SIG-M5 treated with dmso at 0.1 percent for 504 hours (cell line): Measurements from ENCODE around the gene LENG1.
"Not testable (repeated sequence)": the region's sequence is repeated elsewhere in the genome, so short reads cannot be mapped to it uniquely, and the experiment has no call there.

ENCODE experiments used
- DNase-seq: peaks from one replicate; lab custom pipeline; 2025; ENCODE audit not compliant: unreplicated experiment; lab: John Stamatoyannopoulos, UW

Gene LENG1

DNA sequence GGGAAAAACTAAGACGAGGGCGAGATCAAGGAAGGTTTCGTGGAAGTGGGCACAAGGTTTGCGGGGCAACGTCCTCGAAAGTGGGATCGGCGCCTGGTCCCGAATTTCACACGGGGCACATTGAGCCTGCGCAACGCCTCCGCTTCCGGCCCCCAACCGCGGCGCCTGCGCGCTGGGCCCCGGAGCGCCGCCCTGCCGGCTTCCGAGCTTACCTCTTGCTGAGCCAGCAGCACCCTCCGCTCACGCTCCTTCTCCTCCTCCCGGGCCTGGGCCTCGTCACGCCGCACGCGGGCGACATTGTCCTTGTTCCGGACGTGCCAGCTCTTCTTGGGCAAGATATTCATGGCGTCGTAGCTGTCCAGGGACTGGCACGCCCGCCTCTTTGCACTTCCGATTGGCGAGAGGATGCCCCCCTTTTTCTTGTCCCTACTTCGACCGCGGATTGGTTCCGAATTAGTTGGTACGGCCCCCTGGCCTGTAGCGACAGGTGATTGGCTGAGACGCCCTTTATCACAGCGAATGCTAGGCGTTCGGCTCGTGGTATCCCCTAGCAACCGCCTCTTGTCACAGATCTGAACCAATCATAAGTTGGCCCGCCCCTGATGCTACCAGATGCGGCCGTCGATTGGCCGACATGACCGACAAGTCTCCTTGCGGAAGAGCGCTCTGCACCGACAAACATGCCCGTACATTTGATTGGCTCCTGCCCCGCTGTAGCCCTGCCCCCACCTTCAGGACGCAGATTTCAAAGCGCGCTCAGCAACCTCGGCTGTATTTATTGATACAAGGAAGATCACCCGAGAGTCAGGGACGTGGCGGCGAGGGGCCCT lies at the start of gene LENG1:
TSS of gene LENG1 (minus strand) at position 370 of the 830 bp plus-strand sequence. CDS start at position 344, 26 bp downstream.
- DNase-seq = peak; percentile 100

DNA sequence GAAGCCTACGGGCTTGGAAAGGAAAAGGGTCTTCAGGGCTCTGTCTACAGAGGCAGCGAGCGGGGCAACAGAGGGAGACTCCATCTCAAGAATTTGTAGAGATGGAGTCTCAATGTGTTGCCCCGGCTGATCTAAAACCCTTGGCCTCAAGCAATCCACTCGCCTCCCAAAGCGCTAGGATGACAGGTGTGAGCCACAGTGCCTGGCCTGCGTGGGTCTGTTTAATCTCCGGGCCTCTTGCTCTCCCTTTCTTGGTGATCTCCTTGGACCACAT lies 49.2 kb upstream of the LENG1 start:
- DNase-seq = no peak

DNA sequence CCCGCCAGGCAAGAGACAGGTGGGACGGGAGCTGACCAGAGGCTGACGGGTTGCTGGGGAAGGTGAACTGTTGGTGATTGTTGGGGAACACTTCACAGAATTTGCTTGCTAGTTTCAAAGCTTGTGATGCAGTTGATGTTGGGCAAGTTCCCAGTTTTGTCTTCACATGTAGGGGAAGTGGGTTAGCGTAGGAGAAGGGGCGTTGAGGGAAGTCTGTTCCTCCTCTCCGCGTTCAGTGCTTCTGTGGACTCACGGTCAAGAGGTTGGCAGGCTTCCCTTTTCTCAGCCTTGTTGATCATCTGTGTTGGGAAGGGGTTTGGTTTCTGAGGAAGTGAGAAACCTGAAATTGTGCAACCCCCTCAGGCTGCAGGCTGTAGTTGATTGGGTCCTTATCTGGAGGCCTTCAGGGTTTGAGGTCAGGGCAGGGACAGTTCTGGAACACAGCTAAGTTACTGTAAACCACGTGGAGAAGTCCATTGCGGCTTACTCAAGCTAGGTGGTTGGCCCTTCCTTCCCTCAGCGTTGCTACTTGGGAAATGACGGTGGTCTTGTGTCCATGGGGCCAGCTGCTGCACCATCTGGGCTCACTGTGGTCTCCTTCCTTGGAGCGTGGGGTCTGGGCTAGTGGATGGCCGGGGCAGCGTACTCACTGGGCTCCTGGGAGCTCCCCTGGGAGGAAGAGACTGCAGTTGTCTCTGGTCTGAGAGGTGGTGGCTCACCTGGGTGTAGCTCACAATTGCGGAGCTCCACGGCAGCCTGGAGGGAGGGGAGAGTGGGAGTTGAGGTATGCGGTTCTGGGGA lies 48.7 kb upstream of the LENG1 start:
- DNase-seq = peak; percentile 99

DNA sequence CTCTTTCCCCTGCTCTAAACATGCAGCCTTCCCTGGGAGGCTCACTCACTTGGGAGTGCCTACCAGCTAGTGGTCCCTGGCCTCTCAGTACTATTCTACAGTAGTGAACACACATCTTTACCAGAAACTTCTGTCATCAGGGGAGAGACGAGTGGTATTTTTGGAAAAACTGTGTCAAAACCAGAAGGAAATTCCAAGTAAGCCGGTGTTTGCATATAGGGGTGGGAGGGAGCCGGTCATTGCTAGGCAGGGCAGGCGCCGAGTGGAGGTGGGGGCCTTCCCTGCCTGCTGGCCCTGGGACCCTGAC lies 48.1 kb upstream of the LENG1 start:
- DNase-seq = peak; percentile 63

DNA sequence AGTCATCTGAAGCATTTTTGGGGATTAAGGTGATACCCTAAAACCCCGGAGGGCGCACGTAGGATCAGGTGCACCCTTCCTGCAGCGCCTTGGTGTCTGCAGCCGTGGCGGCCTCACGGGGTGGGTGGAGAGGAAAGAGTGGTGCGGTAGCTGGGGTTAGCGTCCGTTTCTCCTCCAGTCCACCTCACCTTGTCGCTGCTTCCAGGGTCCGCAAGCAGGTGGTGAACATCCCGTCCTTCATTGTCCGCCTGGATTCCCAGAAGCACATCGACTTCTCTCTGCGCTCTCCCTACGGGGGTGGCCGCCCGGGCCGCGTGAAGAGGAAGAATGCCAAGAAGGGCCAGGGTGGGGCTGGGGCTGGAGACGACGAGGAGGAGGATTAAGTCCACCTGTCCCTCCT lies 47.7 kb upstream of the LENG1 start:
- DNase-seq = not testable (repeated sequence)

DNA sequence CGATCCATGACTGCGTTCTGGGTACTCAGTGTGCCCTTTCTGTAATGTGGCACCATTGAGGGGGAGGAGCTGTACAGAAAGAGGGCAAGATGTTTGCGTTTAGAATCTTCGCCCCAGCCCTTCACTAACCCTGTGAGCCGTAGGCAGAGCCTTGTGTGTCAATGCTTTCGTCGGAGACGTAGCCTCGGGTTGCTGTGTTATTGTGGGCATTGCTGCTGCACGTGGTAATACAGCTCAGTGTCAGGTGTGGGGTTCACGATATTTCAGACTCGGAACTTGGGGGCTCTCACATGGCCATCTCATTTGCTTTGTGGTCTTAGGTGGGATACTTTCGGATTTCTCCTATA lies 47.3 kb upstream of the LENG1 start:
- no peak for DNase-seq

DNA sequence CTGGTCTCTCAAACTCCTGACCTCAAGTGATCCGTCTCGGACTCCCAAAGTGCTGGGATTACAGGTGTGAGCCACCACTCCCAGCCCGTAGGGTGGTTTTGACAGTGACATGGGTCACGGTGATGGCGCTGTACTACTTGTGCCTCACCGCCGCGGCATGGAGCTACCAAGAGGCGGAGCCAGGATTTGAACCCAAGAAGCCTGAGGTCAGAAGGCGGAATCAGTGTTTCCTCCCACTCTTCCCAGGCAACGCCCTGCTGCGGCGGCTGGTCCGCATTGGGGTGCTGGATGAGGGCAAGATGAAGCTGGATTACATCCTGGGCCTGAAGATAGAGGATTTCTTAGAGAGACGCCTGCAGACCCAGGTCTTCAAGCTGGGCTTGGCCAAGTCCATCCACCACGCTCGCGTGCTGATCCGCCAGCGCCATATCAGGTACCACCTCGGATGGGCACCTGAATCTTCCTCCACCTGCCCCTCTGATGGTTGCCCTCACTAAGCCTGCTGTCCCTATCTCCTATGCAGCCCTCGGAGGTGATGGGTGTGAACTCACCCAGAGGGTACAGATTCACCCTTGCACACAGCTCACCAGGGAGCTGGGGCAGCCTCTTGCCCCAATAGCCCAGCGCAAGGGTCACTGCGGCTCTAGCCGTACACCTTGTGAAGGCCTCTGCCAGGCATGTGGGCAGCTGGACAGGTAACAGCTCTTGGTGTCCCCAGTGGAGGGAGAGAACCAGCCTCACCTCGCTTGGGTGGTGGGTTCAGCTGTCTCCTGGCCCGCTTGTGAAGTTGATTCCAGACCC lies 46.7 kb upstream of the LENG1 start:
- DNase-seq = no peak

DNA sequence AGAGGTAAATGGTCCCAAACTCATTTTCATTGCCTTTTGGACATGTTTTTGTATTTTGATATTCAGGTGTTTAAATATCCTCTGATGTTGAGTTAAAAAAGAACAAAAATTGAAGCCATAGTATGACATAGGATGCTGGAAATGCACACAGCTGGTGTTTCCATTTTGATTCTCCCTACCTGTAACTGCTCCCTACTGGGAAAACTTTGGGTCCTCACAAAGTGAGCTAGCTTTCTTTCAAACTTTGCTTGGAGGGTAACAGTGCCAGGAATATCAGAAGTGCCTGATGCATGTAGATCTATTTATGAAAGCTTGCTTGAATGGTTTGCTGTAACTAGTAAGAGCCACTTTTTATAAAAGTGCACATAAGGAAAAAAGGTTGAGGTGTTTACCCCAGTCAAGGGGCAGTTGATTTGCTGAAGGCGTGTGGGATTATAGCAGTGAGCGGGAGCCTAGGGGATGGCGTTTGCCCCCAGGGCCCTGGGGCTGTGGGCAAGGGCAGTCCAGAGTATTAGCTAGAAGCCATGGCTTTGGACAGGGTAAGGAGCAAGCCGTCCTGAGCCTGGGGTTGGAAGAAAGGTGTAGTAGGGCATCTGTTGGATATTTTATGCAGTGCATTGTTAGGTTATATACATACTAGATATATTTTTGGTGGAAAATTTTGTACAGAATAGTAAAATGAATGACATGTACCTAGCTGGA lies 45.4 kb upstream of the LENG1 start:
- no peak for DNase-seq

DNA sequence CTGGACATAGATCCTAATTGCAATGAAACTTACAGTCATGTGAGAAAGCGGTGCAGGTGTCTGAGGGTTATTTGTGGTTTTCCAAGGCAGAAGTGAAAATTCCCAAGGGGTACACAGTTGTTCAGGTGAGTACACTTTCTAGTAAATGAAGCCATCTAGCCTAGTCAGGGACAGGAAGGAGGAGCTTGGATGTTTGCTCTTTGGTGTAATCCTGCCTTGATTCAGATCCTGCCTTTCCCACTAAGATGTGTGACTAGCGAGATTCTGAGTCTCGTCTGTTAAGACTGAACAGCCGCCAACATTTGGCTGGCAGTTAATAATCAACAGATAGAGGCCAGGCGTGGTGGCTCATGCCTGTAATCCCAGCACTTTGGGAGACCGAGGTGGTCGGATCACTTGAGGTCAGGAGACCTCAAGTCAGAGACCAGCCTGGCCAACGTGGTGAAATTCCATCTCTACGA lies 43.7 kb upstream of the LENG1 start:
- no peak for DNase-seq

DNA sequence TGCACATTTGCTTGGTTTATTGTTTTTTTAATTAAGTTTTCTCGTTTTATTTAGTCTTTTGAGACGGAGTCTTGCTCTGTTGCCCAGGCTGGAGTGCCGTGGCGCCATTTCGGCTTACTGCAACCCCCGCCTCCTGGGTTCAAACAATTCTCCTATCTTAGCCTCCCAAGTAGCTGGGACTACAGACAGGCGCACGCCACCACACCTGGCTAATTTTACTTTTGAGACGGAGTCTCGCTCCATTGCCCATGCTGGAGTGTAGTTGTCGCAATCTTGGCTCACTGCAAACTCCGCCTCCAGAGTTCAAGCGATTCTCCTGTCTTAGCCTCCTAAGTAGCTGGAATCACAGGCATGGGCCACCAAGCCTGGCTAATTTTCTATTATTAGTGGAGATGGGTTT lies 42.5 kb upstream of the LENG1 start:
- no peak for DNase-seq

DNA sequence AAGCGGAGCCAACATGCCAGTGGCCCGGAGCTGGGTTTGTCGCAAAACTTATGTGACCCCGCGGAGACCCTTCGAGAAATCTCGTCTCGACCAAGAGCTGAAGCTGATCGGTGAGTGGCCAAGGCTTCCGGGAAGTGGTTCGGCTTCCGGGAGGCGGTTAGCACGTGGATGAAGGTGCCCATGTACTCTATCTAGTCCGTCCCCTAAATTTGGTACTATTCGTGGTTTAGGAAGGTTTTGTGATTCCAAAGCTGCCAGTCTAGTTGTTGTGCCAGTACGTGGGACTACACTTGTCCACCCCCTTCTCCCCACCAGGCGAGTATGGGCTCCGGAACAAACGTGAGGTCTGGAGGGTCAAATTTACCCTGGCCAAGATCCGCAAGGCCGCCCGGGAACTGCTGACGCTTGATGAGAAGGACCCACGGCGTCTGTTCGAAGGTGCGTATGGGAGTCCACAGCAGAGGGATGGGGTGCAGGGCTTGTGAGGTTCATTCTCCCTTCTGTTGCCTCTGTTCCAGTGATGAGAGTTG lies 41.7 kb upstream of the LENG1 start:
- no peak for DNase-seq

DNA sequence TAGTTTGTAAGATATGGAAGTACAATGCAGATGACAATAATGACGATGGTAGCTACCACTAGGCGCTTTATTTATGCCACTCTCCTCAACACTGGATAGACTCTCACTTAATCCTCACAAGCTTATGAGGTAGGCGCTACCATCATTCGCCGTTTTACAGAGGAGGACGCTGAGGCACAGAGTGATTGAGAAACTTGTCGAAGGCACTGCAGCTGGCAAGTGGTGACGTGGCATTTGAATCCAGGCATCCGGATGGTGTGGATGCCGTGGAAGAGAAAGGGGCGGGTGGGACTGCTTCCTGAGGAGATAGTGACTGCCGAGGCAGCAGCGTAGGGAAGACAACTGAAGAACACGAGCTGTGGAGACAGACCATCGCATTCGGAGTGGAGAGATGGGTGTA lies 39.9 kb upstream of the LENG1 start:
- no peak for DNase-seq

DNA sequence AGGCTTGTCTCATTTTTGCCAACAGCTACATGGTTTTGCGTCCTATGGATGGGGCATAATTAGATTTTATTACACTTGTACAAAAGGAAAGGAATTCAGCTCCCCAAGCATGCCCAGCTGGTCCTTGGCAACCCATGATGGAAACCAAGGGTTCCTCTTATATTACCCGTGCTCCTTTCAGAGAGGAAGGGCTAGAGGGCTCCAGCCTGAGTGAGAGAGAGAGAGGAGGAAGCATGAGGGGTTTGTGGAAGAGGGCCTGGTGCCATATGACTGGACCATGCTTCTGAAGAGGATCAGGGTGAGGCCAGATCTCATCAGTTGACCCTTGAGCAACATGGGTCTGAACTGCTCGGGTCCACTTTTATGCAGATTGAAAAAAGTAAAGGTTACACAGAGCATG lies 37.6 kb upstream of the LENG1 start:
- DNase-seq = no peak

DNA sequence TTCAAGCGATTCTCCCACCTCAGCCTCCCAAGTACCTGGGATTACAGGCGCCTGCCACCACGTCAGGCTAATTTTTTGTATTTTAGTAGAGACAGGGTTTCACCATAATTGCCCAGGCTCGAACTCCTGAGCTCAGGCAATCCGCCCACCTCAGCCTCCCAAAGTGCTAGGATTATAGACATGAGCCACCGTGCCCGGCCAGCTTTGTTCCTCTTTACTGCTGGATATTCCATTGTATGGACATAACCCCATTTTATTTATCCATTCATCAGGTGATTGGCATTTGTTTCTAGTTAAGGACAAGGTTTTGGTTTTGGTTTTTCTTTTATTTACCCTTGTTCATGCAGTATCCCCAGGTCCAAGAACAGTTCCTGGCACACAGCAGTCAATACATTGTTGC lies 37.0 kb upstream of the LENG1 start:
- no peak for DNase-seq

DNA sequence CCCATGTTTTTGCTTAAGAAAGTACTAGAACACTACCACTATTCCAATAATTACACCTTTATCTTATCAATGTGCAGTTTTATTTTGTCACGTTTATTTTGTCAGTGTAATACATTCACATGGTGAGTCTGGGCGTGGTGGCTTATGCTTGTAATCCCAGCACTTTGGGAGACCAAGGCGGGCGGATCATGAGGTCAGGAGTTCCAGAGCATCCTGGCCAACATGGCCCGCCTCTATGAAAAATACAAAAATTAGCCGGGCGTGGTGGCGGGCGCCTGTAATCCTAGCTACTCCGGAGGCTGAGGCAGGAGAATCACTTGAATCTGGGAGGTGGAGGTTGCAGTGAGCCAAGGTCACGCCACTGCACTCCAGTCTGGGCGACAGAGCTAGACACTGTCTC lies 34.9 kb upstream of the LENG1 start:
- DNase-seq = not testable (repeated sequence)

DNA sequence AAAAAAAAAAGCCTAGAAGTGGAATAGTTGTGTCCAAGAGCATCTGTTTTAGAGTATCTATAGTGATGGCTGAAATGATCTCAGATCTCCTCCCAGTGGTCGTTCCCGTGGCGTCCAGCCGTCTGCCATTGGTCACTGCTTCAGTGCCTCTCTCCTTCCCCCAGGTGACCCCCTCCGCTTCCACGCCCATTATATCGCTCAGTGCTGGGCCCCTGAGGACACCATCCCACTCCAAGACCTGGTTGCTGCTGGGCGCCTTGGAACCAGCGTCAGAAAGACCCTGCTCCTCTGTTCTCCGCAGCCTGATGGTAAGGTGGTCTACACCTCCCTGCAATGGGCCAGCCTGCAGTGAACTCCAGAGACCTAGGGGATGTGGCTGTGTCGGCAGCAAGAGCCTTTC lies 33.5 kb upstream of the LENG1 start:
- no peak for DNase-seq

DNA sequence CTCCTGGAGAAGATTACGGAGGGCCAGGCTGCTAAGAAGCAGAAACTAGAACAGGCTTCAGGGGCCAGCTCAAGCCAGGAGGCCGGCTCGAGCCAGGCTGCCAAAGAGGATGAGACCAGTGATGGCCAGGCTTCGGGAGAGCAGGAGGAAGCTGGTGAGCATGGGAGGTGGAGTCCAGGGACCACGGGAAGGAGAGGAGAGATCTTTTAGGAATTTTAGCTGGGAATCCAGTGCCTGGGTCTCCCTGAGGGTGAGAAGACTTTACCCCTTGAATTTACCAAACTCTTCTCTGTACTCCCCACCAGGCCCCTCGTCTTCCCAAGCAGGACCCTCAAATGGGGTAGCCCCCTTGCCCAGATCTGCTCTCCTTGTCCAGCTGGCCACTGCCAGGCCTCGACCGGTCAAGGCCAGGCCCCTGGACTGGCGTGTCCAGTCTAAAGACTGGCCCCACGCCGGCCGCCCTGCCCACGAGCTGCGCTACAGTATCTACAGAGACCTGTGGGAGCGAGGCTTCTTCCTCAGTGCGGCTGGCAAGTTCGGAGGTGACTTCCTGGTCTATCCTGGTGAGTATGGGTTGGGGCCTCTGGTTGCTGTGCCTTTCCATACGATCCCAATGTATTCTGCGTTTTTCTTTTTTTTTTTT lies 32.4 kb upstream of the LENG1 start:
- no peak for DNase-seq

DNA sequence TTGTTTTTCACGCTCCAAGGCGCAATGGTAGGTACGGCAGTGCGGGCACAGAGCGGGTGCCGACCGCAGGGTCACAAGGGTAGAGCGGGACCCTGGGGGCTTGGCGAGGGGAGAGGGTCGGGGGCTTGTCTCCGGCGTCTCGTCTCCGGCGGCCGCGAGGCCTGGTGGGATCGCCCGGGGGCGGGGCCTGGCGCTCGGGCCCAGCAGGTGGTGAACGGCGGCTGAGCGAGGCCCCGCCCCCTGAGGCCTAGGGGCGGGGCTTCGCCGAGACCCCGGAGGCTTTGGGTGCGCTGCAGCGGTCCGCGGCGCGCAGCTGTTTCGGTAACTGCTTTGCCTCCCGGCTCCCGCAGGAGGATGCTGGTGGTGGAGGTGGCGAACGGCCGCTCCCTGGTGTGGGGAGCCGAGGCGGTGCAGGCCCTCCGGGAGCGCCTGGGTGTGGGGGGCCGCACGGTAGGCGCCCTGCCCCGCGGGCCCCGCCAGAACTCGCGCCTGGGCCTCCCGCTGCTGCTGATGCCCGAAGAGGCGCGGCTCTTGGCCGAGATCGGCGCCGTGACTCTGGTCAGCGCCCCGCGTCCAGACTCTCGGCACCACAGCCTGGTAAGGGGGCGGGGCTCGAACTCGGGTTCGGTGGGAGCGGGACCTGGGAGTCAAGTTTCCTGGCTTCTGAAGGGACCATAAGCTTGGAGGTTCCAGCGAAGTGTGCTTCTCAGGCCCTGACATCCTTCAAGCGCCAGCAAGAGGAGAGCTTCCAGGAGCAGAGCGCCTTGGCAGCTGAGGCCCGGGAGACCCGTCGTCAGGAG lies 31.7 kb upstream of the LENG1 start, which contains the start of gene TSEN34:
TSS of gene TSEN34 (plus strand) at position 298 of the 800 bp plus-strand sequence. CDS start at position 355, 57 bp downstream.
- DNase-seq = peak; percentile 71

DNA sequence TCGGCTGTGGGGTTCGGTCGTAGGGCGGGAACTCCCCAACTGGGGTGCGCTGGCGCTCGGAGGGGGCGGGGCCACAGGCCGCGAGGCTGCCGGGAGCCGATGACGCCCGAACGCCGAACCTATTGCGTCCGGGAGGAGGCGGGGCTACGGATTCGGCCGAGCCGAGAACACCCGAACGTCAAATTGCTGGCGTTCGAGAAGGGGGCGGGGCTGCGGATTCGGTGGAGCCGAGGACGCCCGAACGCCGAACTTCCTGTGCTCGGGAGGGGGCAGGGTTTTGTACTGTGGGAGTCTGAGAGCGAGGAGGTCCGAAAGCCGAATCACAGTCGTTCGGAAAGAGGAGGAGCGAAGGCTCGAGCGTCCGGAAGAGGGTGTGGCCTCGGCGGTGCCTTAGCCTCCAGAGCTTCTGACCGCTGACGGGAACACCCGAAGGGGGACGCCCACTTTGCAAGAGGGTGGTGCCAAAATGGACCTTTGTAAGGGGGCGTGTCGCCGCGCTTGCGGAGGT lies 31.0 kb upstream of the LENG1 start:
- peak; percentile 98 for DNase-seq
